Smooth muscle cell (in vitro differentiated cells): ENCODE data around the gene AP2A2. TPM values are rescaled to one million over a fixed set of nuclear protein-coding genes. Genes with fewer than 3 reads are reported as not detected.

Experiments
- DNase-seq: peaks from one replicate; lab custom pipeline; 2025; ENCODE audit not compliant: unreplicated experiment; lab: John Stamatoyannopoulos, UW
- H2AFZ ChIP-seq: fragments of 200-600 bp; sonication (generic); 2 replicates; pipeline ENCODE4 v1.6.0; 2016; ENCODE audit warnings: antibody characterized with exemption, low read depth, mild to moderate bottlenecking
- H3F3A ChIP-seq: fragments of 200-600 bp; sonication (generic); 2 replicates; pipeline ENCODE4 v1.6.0; 2017; ENCODE audit warnings: antibody characterized with exemption, low read depth
- H3K27ac ChIP-seq: fragments of 200-600 bp; sonication (generic); 2 replicates; pipeline ENCODE4 v1.5.1; 2016; ENCODE audit warnings: low read depth, mild to moderate bottlenecking
- H3K27me3 ChIP-seq: fragments of 200-600 bp; sonication (generic); 2 replicates; pipeline ENCODE4 v1.6.1; 2016; ENCODE audit warnings: low read depth, mild to moderate bottlenecking
- H3K36me3 ChIP-seq: fragments of 200-600 bp; sonication (generic); 2 replicates; pipeline ENCODE4 v1.5.1; 2016; ENCODE audit warnings: low read depth
- H3K4me1 ChIP-seq: fragments of 200-600 bp; sonication (generic); 2 replicates; pipeline ENCODE4 v1.5.1; 2016; ENCODE audit warnings: low read depth
- H3K4me2 ChIP-seq: fragments of 200-600 bp; sonication (generic); 2 replicates; pipeline ENCODE4 v1.6.0; 2016; ENCODE audit warnings: mild to moderate bottlenecking
- H3K4me3 ChIP-seq: fragments of 200-600 bp; sonication (generic); 2 replicates; pipeline ENCODE4 v1.5.1; 2016; ENCODE audit warnings: mild to moderate bottlenecking
- H3K79me2 ChIP-seq: fragments of 200-600 bp; sonication (generic); 2 replicates; pipeline ENCODE4 v1.6.0; 2016; ENCODE audit warnings: low read depth, mild to moderate bottlenecking
- H3K9ac ChIP-seq: fragments of 200-600 bp; sonication (generic); 2 replicates; pipeline ENCODE4 v1.6.0; 2016; ENCODE audit warnings: low read depth
- H3K9me3 ChIP-seq: fragments of 200-600 bp; sonication (generic); replicated peaks from 2 replicates; pipeline ENCODE4 v1.5.1; 2016; ENCODE audit warnings: low read depth
- H4K20me1 ChIP-seq: fragments of 200-600 bp; sonication (generic); 2 replicates; pipeline ENCODE4 v1.6.0; 2016; ENCODE audit warnings: low read depth
- WGBS: methylation state at CpG from one replicate; pipeline ENCODE4 v1.1.7; 2016; ENCODE audit warnings: low lambda C conversion rate; 5-methylcytosine and 5-hydroxymethylcytosine counted together
- polyA plus RNA-seq: library from polyadenylated mRNA; unstranded; fragments of >200 nt; fragmentation: Nextera tagmentation; extraction: Ambion mirVana; gene quantifications from 2 replicates; pipeline ENCODE4 v1.2.1, GENCODE V29; 2016
- total RNA-seq: library from RNA; depleted of rRNA; stranded (reverse); fragments of >200 nt; gene quantifications from 2 replicates; pipeline ENCODE4 v1.2.3, GENCODE V29; 2014
- TF ChIP-seq, protein P1 (sequence below): fragments of 200-600 bp; sonication (generic); IDR thresholded peaks from 2 replicates; pipeline ENCODE4 v1.5.1; 2017; ENCODE audit warnings: borderline replicate concordance, mild to moderate bottlenecking, antibody characterized with exemption; ENCODE audit not compliant: insufficient read depth, poor library complexity, severe bottlenecking

AP2A2 gene
- total and polyA plus RNA-seq, 2 experiments from 2014 or later: 25.1 to 35.8 TPM

DNA sequence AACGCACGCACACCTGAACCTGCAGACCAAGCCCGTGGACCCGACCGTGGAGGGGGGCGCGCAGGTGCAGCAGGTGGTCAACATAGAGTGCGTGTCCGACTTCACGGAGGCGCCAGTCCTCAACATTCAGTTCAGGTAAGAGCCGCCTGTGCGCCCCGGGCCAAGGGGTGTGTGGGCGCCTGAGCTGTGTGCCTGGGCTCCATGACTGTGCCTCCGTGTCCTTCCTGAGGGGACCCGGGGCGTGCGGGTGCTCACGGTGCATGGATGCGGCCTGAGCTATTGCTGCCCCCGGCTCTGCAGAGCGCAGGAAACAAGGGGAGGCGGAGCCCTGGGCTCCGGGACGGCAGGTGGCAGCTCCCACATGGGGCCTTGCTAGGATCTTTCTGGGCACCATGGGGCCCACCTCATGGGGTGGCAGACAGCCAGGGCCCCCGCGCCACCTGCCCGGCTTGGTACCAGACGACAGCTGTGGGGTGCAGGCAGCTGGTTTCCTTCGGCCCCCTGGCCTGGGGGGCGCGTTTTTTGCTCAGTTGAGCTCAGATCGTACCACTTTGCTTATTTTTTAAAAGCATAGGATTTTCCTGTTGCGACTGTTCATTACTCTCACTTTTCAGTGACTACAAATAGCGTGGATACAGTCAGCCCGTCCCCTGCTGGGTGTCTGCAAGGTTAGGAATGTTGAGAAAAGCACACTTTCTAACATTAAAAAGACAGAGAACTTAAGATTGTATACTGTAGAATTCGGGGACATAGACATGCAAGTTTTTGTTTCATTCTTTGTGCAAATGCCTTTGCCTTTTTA is 82.5 kb downstream of the AP2A2 start:
- H3K4me2 ChIP-seq: no peak overlapping the region
- WGBS: 96% methylated on average over 36 of the region's 38 CpGs
- H3K36me3 ChIP-seq: no peaks in the 10 kb centered on the region
- no peak overlapping the region for H2AFZ ChIP-seq
- H3K9ac ChIP-seq: no peak overlapping the region
- no peak for DNase-seq
- no peaks in the 10 kb centered on the region for H3K79me2 ChIP-seq
- H3F3A ChIP-seq: no peaks in the 10 kb centered on the region
- TF ChIP-seq, protein P1, sequence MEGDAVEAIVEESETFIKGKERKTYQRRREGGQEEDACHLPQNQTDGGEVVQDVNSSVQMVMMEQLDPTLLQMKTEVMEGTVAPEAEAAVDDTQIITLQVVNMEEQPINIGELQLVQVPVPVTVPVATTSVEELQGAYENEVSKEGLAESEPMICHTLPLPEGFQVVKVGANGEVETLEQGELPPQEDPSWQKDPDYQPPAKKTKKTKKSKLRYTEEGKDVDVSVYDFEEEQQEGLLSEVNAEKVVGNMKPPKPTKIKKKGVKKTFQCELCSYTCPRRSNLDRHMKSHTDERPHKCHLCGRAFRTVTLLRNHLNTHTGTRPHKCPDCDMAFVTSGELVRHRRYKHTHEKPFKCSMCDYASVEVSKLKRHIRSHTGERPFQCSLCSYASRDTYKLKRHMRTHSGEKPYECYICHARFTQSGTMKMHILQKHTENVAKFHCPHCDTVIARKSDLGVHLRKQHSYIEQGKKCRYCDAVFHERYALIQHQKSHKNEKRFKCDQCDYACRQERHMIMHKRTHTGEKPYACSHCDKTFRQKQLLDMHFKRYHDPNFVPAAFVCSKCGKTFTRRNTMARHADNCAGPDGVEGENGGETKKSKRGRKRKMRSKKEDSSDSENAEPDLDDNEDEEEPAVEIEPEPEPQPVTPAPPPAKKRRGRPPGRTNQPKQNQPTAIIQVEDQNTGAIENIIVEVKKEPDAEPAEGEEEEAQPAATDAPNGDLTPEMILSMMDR: no peak
- H3K9me3 ChIP-seq: no peaks in the 10 kb centered on the region
- no peaks in the 10 kb centered on the region for H3K27me3 ChIP-seq
- no peak overlapping the region for H3K27ac ChIP-seq
- no peaks in the 10 kb centered on the region for H3K4me1 ChIP-seq
- peaks cover 40% of the 10 kb centered on the region for H4K20me1 ChIP-seq
- H3K4me3 ChIP-seq: no peak overlapping the region

DNA sequence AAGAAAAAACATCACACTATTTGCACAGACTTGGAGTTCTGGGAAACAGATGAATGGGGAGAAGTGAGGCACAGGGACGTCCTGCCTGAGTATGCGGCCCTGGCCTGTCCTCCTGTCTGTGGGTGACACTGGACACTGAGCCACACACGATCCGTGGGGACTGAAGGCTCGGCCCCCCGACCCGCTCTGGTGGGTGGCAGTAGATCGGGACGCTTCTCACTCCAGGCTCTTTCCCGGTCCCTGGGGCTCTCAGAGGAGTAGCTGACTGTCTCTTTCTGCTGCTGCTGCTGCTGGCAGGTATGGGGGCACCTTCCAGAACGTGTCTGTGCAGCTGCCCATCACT is 83.1 kb downstream of the AP2A2 start:
- Histone ChIP-seq H4K20me1 (peaks cover 35% of the 10 kb centered on the region), H3K4me2 (no peak overlapping the region), H3K4me1 (no peaks in the 10 kb centered on the region), H3K36me3 (no peaks in the 10 kb centered on the region), H3K9me3 (no peaks in the 10 kb centered on the region), H2AFZ (no peak overlapping the region), H3K4me3 (no peak overlapping the region), H3K79me2 (no peaks in the 10 kb centered on the region), H3K27ac (no peak overlapping the region), H3K9ac (no peak overlapping the region), H3F3A (no peaks in the 10 kb centered on the region), H3K27me3 (no peaks in the 10 kb centered on the region)
- DNase-seq: no peak
- TF ChIP-seq, protein P1: no peak
- 98% methylated on average over 11 of the region's 11 CpGs for WGBS

DNA sequence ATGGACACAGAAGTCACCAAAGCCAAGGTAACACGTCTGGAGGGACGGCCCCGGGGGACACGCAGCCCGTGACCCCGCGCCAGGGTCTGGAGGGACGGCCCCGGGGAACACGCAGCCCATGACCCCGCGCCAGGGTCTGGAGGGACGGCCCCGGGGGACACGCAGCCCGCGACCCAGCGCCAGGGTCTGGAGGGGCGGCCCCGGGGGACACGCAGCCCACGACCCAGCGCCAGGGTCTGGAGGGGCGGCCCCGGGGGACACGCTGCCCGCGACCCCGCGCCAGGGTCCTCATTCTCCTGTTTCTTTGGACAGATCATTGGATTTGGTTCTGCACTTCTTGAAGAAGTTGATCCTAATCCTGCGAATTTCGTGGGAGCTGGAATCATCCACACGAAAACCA is 83.7 kb downstream of the AP2A2 start:
- H3K27me3 ChIP-seq: no peaks in the 10 kb centered on the region
- H3K4me2 ChIP-seq: no peak overlapping the region
- no peak overlapping the region for H3K4me3 ChIP-seq
- no peaks in the 10 kb centered on the region for H3K36me3 ChIP-seq
- H3K27ac ChIP-seq: no peak overlapping the region
- no peaks in the 10 kb centered on the region for H3F3A ChIP-seq
- 95% methylated on average over 30 of the region's 33 CpGs for WGBS
- TF ChIP-seq, protein P1: no peak
- H2AFZ ChIP-seq: no peak overlapping the region
- no peaks in the 10 kb centered on the region for H3K79me2 ChIP-seq
- DNase-seq: no peak
- no peak overlapping the region for H3K9ac ChIP-seq
- no peaks in the 10 kb centered on the region for H3K4me1 ChIP-seq
- peaks cover 35% of the 10 kb centered on the region for H4K20me1 ChIP-seq
- no peaks in the 10 kb centered on the region for H3K9me3 ChIP-seq

DNA sequence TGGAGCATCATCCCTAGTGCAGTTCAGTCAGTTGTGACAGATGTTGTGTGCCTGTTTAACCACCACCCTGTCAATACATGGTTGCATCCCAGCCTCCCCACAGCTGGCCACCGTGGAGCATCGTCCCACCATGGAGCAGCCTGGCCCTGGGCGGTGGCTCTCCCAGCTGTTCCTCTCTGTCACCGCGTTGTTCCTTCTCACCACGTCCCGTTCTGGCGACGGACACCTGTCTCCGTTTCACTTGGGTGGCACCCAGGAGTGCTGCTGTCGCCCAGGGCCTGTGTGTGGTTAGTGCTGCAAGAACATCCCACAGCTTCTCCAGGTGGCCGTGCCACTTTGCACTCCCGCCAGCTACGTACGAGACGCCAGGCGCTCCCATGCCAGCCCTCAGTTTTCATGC is 84.3 kb downstream of the AP2A2 start:
- Histone ChIP-seq H3K79me2 (no peaks in the 10 kb centered on the region), H3K27me3 (no peaks in the 10 kb centered on the region), H3K27ac (no peak overlapping the region), H3K4me1 (no peaks in the 10 kb centered on the region), H3K4me2 (no peak overlapping the region), H3F3A (no peaks in the 10 kb centered on the region), H2AFZ (no peak overlapping the region), H3K4me3 (no peak overlapping the region), H3K9me3 (no peaks in the 10 kb centered on the region), H3K9ac (no peak overlapping the region), H3K36me3 (no peaks in the 10 kb centered on the region), H4K20me1 (peaks cover 29% of the 10 kb centered on the region)
- TF ChIP-seq, protein P1: no peak
- no peak for DNase-seq
- 97% methylated on average over 17 of the region's 17 CpGs for WGBS
